Aortic smooth muscle cell (primary cell): ENCODE results near the gene RCOR2. TPM values are rescaled to one million over a fixed set of nuclear protein-coding genes. Genes with fewer than 3 reads are reported as not detected.

Source experiments
- total RNA-seq: library from RNA; depleted of rRNA; stranded (reverse); fragments of >200 nt; gene quantifications from 2 replicates; pipeline ENCODE4 v1.2.3, GENCODE V29; 2014

RCOR2 gene
- 1.1 and 2.0 TPM in 2 replicates for total RNA-seq

GRCh38 chr11:63916837-63917691 lies at the start of gene RCOR2:
Gene RCOR2 (minus strand): TSS chr11:63917164. CDS start chr11:63916456, 708 bp downstream.

DNA sequence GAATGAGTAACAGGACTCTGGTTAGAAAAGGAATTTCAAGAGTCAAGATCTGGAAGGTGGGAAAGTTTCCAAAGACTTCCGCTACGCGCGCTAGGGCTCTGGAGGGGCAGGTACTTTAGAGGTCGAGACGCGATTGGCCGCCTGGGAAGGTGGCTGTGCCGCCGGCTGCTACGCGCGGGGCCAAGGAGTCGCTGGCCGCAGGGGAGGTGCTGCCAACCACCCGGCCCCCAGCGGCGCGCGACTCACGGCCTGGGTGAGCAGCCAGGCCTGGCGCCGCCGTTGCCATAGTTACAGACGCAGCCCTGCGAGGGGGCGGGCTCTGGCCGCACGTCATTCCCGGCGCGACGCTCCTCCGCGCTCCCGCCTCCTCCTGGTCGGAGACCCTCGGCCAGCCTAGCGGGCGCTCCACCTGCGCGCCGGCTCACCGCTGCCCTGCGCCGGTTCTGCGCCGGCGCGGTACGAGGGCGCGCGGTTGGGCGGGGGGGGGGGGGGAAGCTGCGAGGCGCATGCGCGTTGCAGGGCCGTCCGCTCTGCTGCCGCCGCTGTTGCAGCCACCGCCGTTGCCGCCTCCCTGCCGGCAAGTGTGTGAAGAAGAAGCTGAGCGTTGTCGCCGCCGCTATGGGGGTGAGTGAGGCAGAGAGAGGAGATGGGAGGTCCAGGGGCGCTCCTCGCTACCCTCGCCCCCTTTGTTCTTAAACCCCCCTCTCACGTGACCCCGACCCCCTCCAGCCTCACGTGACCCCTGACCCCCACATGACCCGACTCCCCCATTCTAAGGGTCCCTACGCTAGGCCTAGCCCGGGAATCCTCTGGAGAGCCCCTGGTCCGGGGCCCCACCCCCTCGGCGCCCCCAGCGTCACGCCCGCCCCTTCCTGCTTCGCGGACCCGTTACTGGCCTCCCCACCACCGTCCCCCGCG lies 21.8 kb upstream of the RCOR2 start, which contains the start of gene NAA40:
Gene NAA40 (plus strand): TSS at position 524 of the 918 bp plus-strand sequence. CDS start 95 bp downstream, at position 619.

Other genes starting within 250 kb of the RCOR2 start
- 202 and 222 TPM in 2 replicates for gene ATL3, start 245.8 kb downstream of the RCOR2 start, total RNA-seq
- gene RTN3, start 235.7 kb downstream of the RCOR2 start, total RNA-seq: 47.3 and 65.6 TPM in 2 replicates
- 12.4 and 14.0 TPM in 2 replicates for gene ZFTA, start 148.4 kb downstream of the RCOR2 start, total RNA-seq
- gene SPINDOC, start 103.7 kb downstream of the RCOR2 start, total RNA-seq: 8.2 and 9.4 TPM in 2 replicates
- gene MARK2, start 78.1 kb downstream of the RCOR2 start, total RNA-seq: 6.6 and 8.0 TPM in 2 replicates
- gene NAA40, start 21.8 kb upstream of the RCOR2 start, total RNA-seq: 8.6 and 9.7 TPM in 2 replicates
- gene COX8A, start 57.5 kb upstream of the RCOR2 start, total RNA-seq: 467 and 521 TPM in 2 replicates
- gene OTUB1, start 69.3 kb upstream of the RCOR2 start, total RNA-seq: 37.6 and 40.8 TPM in 2 replicates
- under 0.01 TPM in 1 of 2 replicates, not detected in the other for gene FLRT1, start 118.8 kb upstream of the RCOR2 start, total RNA-seq
- gene MACROD1, start 248.9 kb upstream of the RCOR2 start, total RNA-seq: 15.5 and 19.3 TPM in 2 replicates